Erythroblast (primary cell): Measurements from ENCODE around the gene TCIRG1.

Experiments used
- DNase-seq, 2 experiments: peaks; one replicate each; lab custom pipeline; 2025; lab: John Stamatoyannopoulos, UW
- GATA1 ChIP-seq: IDR thresholded peaks from 2 replicates; pipeline ENCODE4 v1.6.1; 2011; ENCODE audit warnings: low read depth, mild to moderate bottlenecking, control low read depth, low read length, moderate library complexity
- POLR2A ChIP-seq: IDR thresholded peaks from 2 replicates; pipeline ENCODE4 v1.6.1; 2011; ENCODE audit warnings: mild to moderate bottlenecking, low read length

Gene TCIRG1

GRCh38 chr11:68052137-68052873 lies 13.5 kb downstream of the TCIRG1 start:
- no peak for DNase-seq
- TF ChIP-seq GATA1 (no peak), POLR2A (no peak)

- no peak for DNase-seq
- no peak for TF ChIP-seq POLR2A
- TF ChIP-seq GATA1, result no peak
Measured at GRCh38 chr11:68053117-68053516, 14.3 kb downstream of the TCIRG1 start.

- DNase-seq, result no peak
- TF ChIP-seq GATA1 (no peak), POLR2A (peak; percentile 18)
Measured at GRCh38 chr11:68053981-68054812, 15.4 kb downstream of the TCIRG1 start.

- DNase-seq, result no peak
- TF ChIP-seq GATA1 (no peak), POLR2A (no peak)
Measured at GRCh38 chr11:68056317-68057285, 17.8 kb downstream of the TCIRG1 start.

- no peak for DNase-seq
- TF ChIP-seq POLR2A (no peak), GATA1 (no peak)
Measured at GRCh38 chr11:68057807-68058206, 19.0 kb downstream of the TCIRG1 start.

GRCh38 chr11:68061508-68061907 lies 22.7 kb downstream of the TCIRG1 start:
- no peak for DNase-seq
- TF ChIP-seq POLR2A (no peak), GATA1 (no peak)

GRCh38 chr11:68064926-68065325 lies 26.1 kb downstream of the TCIRG1 start:
- TF ChIP-seq POLR2A (no peak), GATA1 (no peak)

GRCh38 chr11:68065841-68066240 lies 27.0 kb downstream of the TCIRG1 start:
- DNase-seq, result no peak
- no peak for TF ChIP-seq POLR2A
- no peak for TF ChIP-seq GATA1

More at GRCh38 chr11:68064926-68065325, 26.1 kb downstream of the TCIRG1 start:
- DNase-seq, result no peak

- TF ChIP-seq POLR2A (no peak), GATA1 (no peak)
- DNase-seq, result no peak
Measured at GRCh38 chr11:68066742-68067141, 27.9 kb downstream of the TCIRG1 start.

GRCh38 chr11:68067991-68068390 lies 29.2 kb downstream of the TCIRG1 start:
- no peak for TF ChIP-seq POLR2A
- TF ChIP-seq GATA1, result no peak
- no peak for DNase-seq

GRCh38 chr11:68071281-68072048 lies 32.6 kb downstream of the TCIRG1 start:
- no peak for DNase-seq
- no peak for TF ChIP-seq GATA1
- TF ChIP-seq POLR2A, result no peak

- DNase-seq, result no peak
- TF ChIP-seq POLR2A (no peak), GATA1 (no peak)
Measured at GRCh38 chr11:68074584-68075352, 35.9 kb downstream of the TCIRG1 start.
